HFFc6 (cell line): ENCODE measurements around the gene ERAP2. TPM values are rescaled to one million over a fixed set of nuclear protein-coding genes. Genes with fewer than 3 reads are reported as not detected.

Source experiments
- DNase-seq: peaks from one replicate; pipeline ENCODE4 v3.0.0-alpha.2; 2018
- H3K27ac Mint-ChIP-seq: 2 replicates; pipeline ENCODE4 v1.8.0; 2020; ENCODE audit warnings: mild to moderate bottlenecking, mixed read lengths
- H3K27me3 Mint-ChIP-seq: 2 replicates; pipeline ENCODE4 v1.8.0; 2021; ENCODE audit warnings: mild to moderate bottlenecking, moderate library complexity, mixed read lengths; ENCODE audit not compliant: insufficient read depth
- H3K36me3 Mint-ChIP-seq: 2 replicates; pipeline ENCODE4 v1.8.0; 2021; ENCODE audit warnings: low read depth, mixed read lengths
- H3K4me1 Mint-ChIP-seq: 2 replicates; pipeline ENCODE4 v1.8.0; 2020; ENCODE audit warnings: low read depth, mixed read lengths
- H3K4me3 Mint-ChIP-seq: 2 replicates; pipeline ENCODE4 v1.8.0; 2020; ENCODE audit warnings: mild to moderate bottlenecking, moderate library complexity, mixed read lengths
- H3K9me3 Mint-ChIP-seq: 2 replicates; pipeline ENCODE4 v1.8.0; 2020; ENCODE audit warnings: mild to moderate bottlenecking, mixed read lengths
- total RNA-seq, 6 experiments: library from RNA; stranded (reverse); fragmentation: NEBNext Ultra II Directional; extraction: Animal tissue kit (Norgen Biotek cat#: 25700); gene quantifications; 2 replicates in 1 of 6; 3 replicates in 5 of 6; pipeline ENCODE4 v1.2.3, GENCODE V29; 2021
- TF ChIP-seq, protein P1 (sequence below): fragments of 200-600 bp; sonication (generic); IDR thresholded peaks from 2 replicates; pipeline ENCODE4 v1.5.0; 2021; ENCODE audit warnings: antibody characterized with exemption, mild to moderate bottlenecking

Gene ERAP2
- total RNA-seq, 6 experiments from 2014 or later = 0.97 to 2.6 (median 1.5) TPM

DNA sequence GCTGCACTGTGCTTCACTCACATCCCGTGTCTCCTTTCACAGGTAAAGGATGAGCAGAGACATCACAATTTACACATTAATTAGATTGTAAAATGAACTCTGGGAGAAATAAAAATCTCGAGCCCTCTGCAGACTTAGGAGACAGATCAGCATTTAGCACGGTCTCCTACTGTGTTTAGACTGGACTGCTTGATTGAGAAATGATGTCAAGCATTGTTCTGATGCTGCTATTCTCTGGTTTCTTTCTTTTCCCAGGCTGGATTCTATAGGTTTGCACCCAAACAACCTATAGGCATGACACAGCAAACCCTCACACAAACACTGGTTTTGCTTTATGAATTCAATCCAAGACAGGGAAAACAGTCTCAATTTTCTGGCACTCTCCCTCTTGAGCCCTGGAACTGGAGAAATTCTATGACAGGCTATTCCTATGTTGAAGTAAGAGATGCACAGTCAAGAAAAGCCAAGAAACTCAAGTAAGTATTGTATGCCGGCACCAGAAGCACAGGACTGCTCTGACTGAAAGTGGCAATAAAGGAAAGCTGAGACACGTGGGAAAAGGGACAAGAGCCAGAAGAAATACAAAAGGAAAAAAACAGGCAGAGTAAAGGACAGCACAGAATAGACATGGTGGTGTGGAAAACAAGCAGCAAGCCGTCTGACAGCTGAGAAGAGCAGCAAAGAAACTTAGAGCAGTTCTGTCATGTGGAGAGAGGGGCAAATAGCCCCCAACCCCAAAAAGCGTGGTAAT is 24.8 kb upstream of the ERAP2 start:
- H3K9me3 Mint-ChIP-seq = peaks cover 20% of the 10 kb centered on the region
- H3K4me3 Mint-ChIP-seq = no peak overlapping the region
- peaks cover 22% of the 10 kb centered on the region for H3K27me3 Mint-ChIP-seq
- peaks cover 12% of the 10 kb centered on the region; the same call in 1 of the 2 replicates for H3K36me3 Mint-ChIP-seq
- no peak for DNase-seq
- H3K4me1 Mint-ChIP-seq = peaks cover 10% of the 10 kb centered on the region
- H3K27ac Mint-ChIP-seq = no peak overlapping the region
- TF ChIP-seq, protein P1, sequence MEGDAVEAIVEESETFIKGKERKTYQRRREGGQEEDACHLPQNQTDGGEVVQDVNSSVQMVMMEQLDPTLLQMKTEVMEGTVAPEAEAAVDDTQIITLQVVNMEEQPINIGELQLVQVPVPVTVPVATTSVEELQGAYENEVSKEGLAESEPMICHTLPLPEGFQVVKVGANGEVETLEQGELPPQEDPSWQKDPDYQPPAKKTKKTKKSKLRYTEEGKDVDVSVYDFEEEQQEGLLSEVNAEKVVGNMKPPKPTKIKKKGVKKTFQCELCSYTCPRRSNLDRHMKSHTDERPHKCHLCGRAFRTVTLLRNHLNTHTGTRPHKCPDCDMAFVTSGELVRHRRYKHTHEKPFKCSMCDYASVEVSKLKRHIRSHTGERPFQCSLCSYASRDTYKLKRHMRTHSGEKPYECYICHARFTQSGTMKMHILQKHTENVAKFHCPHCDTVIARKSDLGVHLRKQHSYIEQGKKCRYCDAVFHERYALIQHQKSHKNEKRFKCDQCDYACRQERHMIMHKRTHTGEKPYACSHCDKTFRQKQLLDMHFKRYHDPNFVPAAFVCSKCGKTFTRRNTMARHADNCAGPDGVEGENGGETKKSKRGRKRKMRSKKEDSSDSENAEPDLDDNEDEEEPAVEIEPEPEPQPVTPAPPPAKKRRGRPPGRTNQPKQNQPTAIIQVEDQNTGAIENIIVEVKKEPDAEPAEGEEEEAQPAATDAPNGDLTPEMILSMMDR = no peak

DNA sequence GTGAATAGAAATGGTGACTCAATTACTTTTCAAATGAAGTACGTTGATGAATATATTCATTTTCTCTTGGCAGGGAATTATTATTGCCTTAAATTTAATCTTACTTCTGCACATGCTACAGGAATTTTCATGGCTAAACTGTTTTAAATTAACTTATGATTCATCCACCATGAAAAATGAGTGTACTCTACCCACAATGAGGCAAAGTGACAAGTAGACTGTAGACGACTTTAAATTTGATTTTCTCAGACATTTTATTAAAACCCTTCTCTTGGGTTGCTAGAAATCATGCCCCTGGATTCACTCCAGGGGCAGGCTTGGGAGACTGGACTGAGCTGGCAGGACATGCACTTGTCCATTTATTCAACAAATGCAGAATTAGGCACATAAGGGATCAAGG is 23.5 kb upstream of the ERAP2 start:
- no peak overlapping the region for H3K27ac Mint-ChIP-seq
- peaks cover 12% of the 10 kb centered on the region; the same call in 1 of the 2 replicates for H3K36me3 Mint-ChIP-seq
- TF ChIP-seq, protein P1 = no peak
- H3K9me3 Mint-ChIP-seq = peaks cover 20% of the 10 kb centered on the region
- peaks cover 24% of the 10 kb centered on the region for H3K27me3 Mint-ChIP-seq
- DNase-seq = peak; percentile 19
- no peak overlapping the region for H3K4me3 Mint-ChIP-seq
- H3K4me1 Mint-ChIP-seq = peaks cover 10% of the 10 kb centered on the region

DNA sequence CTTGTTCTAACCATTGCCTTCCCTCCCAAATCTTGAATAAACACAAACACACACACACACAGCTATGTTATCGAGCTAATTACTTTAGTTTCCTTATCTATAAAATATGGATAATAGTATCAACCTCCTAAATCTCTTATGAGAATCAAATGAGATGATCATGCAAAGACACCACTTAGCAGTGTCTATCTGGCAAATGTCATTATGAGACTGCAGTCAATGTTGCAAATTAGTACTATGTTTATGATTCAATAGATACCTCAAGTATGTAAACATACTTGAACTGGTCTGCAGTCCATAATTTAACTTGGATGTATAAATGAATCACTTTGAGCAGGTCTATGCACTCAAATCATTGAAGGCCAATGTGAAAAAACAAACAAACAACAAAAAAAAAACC is 22.2 kb upstream of the ERAP2 start:
- no peak overlapping the region for H3K4me3 Mint-ChIP-seq
- H3K36me3 Mint-ChIP-seq = peaks cover 12% of the 10 kb centered on the region; the same call in 1 of the 2 replicates
- no peak overlapping the region for H3K27ac Mint-ChIP-seq
- H3K9me3 Mint-ChIP-seq = peaks cover 11% of the 10 kb centered on the region
- DNase-seq = no peak
- peaks cover 10% of the 10 kb centered on the region for H3K4me1 Mint-ChIP-seq
- peaks cover 22% of the 10 kb centered on the region for H3K27me3 Mint-ChIP-seq
- TF ChIP-seq, protein P1 = no peak

DNA sequence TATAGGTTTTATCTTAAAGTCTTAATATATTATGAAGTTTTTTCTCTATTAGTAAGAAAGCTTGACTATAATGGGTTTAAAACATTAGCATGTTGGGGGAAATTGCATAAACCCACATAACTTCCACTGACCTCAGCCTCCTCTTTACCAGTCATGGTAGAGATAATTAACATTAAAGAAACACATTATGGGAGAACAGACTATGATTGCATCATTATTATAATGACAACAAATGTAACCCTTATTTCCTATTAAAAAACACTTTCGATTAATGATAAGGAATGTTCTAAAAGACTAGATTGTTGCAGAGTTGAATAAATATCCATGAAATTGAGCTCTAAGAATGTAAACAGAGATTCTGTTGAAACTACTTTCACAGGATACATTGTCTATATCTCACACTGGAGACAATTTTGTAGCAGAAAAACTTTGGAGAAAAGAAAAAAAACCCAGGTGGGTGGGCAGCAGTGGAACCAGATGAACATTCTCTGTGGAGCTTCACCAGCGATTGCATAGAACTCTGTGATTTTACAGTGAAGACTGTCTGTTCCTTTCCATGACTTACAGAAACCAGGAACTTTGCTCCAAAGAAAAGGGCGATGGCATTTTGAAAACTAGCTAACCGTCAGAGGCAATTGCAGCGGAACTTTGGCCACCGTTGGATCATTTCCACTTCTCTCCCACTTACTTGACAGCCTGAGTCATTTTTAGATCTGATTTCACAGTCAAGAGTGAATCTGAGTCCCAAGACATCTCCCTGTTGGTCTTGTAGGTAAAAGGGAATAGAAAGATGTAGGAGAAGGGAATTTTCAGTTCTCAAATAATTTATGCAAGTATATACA is 21.0 kb upstream of the ERAP2 start:
- DNase-seq = no peak
- Mint-ChIP-seq H3K4me3 (no peak overlapping the region), H3K27me3 (peaks cover 15% of the 10 kb centered on the region), H3K27ac (no peak overlapping the region), H3K4me1 (peaks cover 10% of the 10 kb centered on the region), H3K36me3 (0 out of 2 replicates have a peak, but pooled peaks cover under 1% of the 10 kb centered on the region), H3K9me3 (no peaks in the 10 kb centered on the region)
- TF ChIP-seq, protein P1 = no peak

DNA sequence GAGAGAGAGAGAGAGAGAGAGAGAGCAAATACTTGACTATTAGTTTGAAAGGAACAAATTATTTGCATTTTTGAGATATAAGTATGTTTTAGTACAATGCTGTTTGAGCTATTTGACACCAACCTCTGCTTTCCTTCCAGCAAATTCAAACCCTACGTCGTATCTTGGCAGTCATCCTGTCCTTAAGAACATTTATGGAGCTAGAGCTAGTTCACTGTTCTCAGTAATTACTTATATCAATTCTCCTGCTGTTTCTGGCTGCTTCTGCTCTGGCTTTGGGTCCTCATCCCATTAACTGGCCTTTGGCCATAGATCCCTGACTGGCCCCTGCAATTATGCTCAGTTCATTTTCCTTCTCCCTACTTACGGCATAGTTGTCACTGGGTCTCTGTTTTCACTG is 19.9 kb upstream of the ERAP2 start:
- Mint-ChIP-seq H3K4me3 (no peak overlapping the region), H3K36me3 (no peaks in the 10 kb centered on the region), H3K9me3 (no peaks in the 10 kb centered on the region), H3K4me1 (peaks cover 10% of the 10 kb centered on the region), H3K27ac (no peak overlapping the region), H3K27me3 (peaks cover 20% of the 10 kb centered on the region)
- DNase-seq = no peak
- TF ChIP-seq, protein P1 = no peak
